IMR-90 (cell line): ENCODE data around the gene ZDHHC7. TPM values are rescaled to one million over a fixed set of nuclear protein-coding genes. Genes with fewer than 3 reads are reported as not detected.

Source experiments
- CEBPB ChIP-seq: IDR thresholded peaks from 2 replicates; pipeline ENCODE4 v1.6.1; 2012; ENCODE audit warnings: low read depth, low read length, improper control_type of control experiment
- ELK1 ChIP-seq: fragments of 150-350 bp; IDR thresholded peaks from 2 replicates; pipeline ENCODE4 v1.6.1; 2016; ENCODE audit warnings: low read depth, mild to moderate bottlenecking, low read length, moderate library complexity, borderline replicate concordance
- RCOR1 ChIP-seq: IDR thresholded peaks from 2 replicates; pipeline ENCODE4 v1.6.1; 2012; ENCODE audit warnings: mild to moderate bottlenecking, low read length, improper control_type of control experiment; ENCODE audit not compliant: insufficient replicate concordance
- SMC3 ChIP-seq: fragments of 150-350 bp; IDR thresholded peaks from 2 replicates; pipeline ENCODE4 v1.6.1; 2016; ENCODE audit warnings: low read depth, mild to moderate bottlenecking, antibody characterized with exemption, low read length, moderate library complexity
- polyA plus RNA-seq, 3 experiments: library from polyadenylated mRNA; depleted of rRNA; stranded (reverse); fragments of >200 nt; gene quantifications; 2 replicates each; pipeline ENCODE4 v1.2.3, GENCODE V29; 2012; ENCODE audit warnings: low replicate concordance in 1 of 3
- total RNA-seq: library from RNA; depleted of rRNA; stranded (reverse); fragments of >200 nt; gene quantifications from 2 replicates; pipeline ENCODE4 v1.2.3, GENCODE V29; 2012

ZDHHC7 gene
- total and polyA plus RNA-seq, 2 of the 4 experiments (the other 2 are of a cell fraction), result 80.1 to 97.1 TPM

- TF ChIP-seq ELK1, result no peak
- no peak for TF ChIP-seq SMC3
- TF ChIP-seq RCOR1, result no peak
- no peak for TF ChIP-seq CEBPB
Measured at GRCh38 chr16:85010931-85011845, at the start of gene ZDHHC7 (continued).
